Smooth muscle cell (in vitro differentiated cells): ENCODE data around the gene DBNDD1. TPM values are rescaled to one million over a fixed set of nuclear protein-coding genes. Genes with fewer than 3 reads are reported as not detected.

Source experiments
- DNase-seq: peaks from one replicate; lab custom pipeline; 2025; ENCODE audit not compliant: unreplicated experiment; lab: John Stamatoyannopoulos, UW
- H2AFZ ChIP-seq: fragments of 200-600 bp; sonication (generic); 2 replicates; pipeline ENCODE4 v1.6.0; 2016; ENCODE audit warnings: antibody characterized with exemption, low read depth, mild to moderate bottlenecking
- H3F3A ChIP-seq: fragments of 200-600 bp; sonication (generic); 2 replicates; pipeline ENCODE4 v1.6.0; 2017; ENCODE audit warnings: antibody characterized with exemption, low read depth
- H3K27ac ChIP-seq: fragments of 200-600 bp; sonication (generic); 2 replicates; pipeline ENCODE4 v1.5.1; 2016; ENCODE audit warnings: low read depth, mild to moderate bottlenecking
- H3K27me3 ChIP-seq: fragments of 200-600 bp; sonication (generic); 2 replicates; pipeline ENCODE4 v1.6.1; 2016; ENCODE audit warnings: low read depth, mild to moderate bottlenecking
- H3K36me3 ChIP-seq: fragments of 200-600 bp; sonication (generic); 2 replicates; pipeline ENCODE4 v1.5.1; 2016; ENCODE audit warnings: low read depth
- H3K4me1 ChIP-seq: fragments of 200-600 bp; sonication (generic); 2 replicates; pipeline ENCODE4 v1.5.1; 2016; ENCODE audit warnings: low read depth
- H3K4me2 ChIP-seq: fragments of 200-600 bp; sonication (generic); 2 replicates; pipeline ENCODE4 v1.6.0; 2016; ENCODE audit warnings: mild to moderate bottlenecking
- H3K4me3 ChIP-seq: fragments of 200-600 bp; sonication (generic); 2 replicates; pipeline ENCODE4 v1.5.1; 2016; ENCODE audit warnings: mild to moderate bottlenecking
- H3K79me2 ChIP-seq: fragments of 200-600 bp; sonication (generic); 2 replicates; pipeline ENCODE4 v1.6.0; 2016; ENCODE audit warnings: low read depth, mild to moderate bottlenecking
- H3K9ac ChIP-seq: fragments of 200-600 bp; sonication (generic); 2 replicates; pipeline ENCODE4 v1.6.0; 2016; ENCODE audit warnings: low read depth
- H3K9me3 ChIP-seq: fragments of 200-600 bp; sonication (generic); replicated peaks from 2 replicates; pipeline ENCODE4 v1.5.1; 2016; ENCODE audit warnings: low read depth
- H4K20me1 ChIP-seq: fragments of 200-600 bp; sonication (generic); 2 replicates; pipeline ENCODE4 v1.6.0; 2016; ENCODE audit warnings: low read depth
- CTCF ChIP-seq: fragments of 200-600 bp; sonication (generic); IDR thresholded peaks from 2 replicates; pipeline ENCODE4 v1.5.1; 2017; ENCODE audit warnings: borderline replicate concordance, mild to moderate bottlenecking, antibody characterized with exemption; ENCODE audit not compliant: insufficient read depth, poor library complexity, severe bottlenecking
- WGBS: methylation state at CpG from one replicate; pipeline ENCODE4 v1.1.7; 2016; ENCODE audit warnings: low lambda C conversion rate; 5-methylcytosine and 5-hydroxymethylcytosine counted together
- polyA plus RNA-seq: library from polyadenylated mRNA; unstranded; fragments of >200 nt; fragmentation: Nextera tagmentation; extraction: Ambion mirVana; gene quantifications from 2 replicates; pipeline ENCODE4 v1.2.1, GENCODE V29; 2016
- total RNA-seq: library from RNA; depleted of rRNA; stranded (reverse); fragments of >200 nt; gene quantifications from 2 replicates; pipeline ENCODE4 v1.2.3, GENCODE V29; 2014

Gene DBNDD1
- total and polyA plus RNA-seq, 2 experiments from 2014 or later: 3.3 to 3.8 TPM

GRCh38 chr16:90005956-90006663 lies 13.1 kb downstream of the DBNDD1 start:
- DNase-seq: no peak
- no peak overlapping the region for H3K27ac ChIP-seq
- H3K79me2 ChIP-seq: no peaks in the 10 kb centered on the region
- no peak overlapping the region for H3K4me3 ChIP-seq
- H3F3A ChIP-seq: no peaks in the 10 kb centered on the region
- no peak overlapping the region for H2AFZ ChIP-seq
- no peaks in the 10 kb centered on the region for H3K27me3 ChIP-seq
- no peak overlapping the region for H3K9ac ChIP-seq
- no peaks in the 10 kb centered on the region for H3K36me3 ChIP-seq
- no peaks in the 10 kb centered on the region for H3K9me3 ChIP-seq
- no peaks in the 10 kb centered on the region for H4K20me1 ChIP-seq
- WGBS: 93% methylated on average over 29 of the region's 37 CpGs
- no peak overlapping the region for H3K4me2 ChIP-seq
- no peak for TF ChIP-seq CTCF
- H3K4me1 ChIP-seq: no peaks in the 10 kb centered on the region

GRCh38 chr16:90004577-90004976 lies 14.7 kb downstream of the DBNDD1 start:
- TF ChIP-seq CTCF: no peak
- 84% methylated on average over 11 of the region's 11 CpGs for WGBS
- Histone ChIP-seq H2AFZ (no peak overlapping the region), H3F3A (no peaks in the 10 kb centered on the region), H3K27me3 (no peaks in the 10 kb centered on the region), H3K4me3 (no peak overlapping the region), H3K27ac (no peak overlapping the region), H3K4me2 (no peak overlapping the region), H4K20me1 (no peaks in the 10 kb centered on the region), H3K4me1 (no peaks in the 10 kb centered on the region), H3K79me2 (no peaks in the 10 kb centered on the region), H3K9me3 (no peaks in the 10 kb centered on the region), H3K9ac (no peak overlapping the region), H3K36me3 (no peaks in the 10 kb centered on the region)
- DNase-seq: no peak

- Histone ChIP-seq H3K9ac (no peak overlapping the region), H3K27me3 (no peaks in the 10 kb centered on the region), H3K4me3 (no peak overlapping the region), H3K79me2 (no peaks in the 10 kb centered on the region), H3K4me1 (no peaks in the 10 kb centered on the region), H3K27ac (no peak overlapping the region), H2AFZ (no peak overlapping the region), H3K9me3 (no peaks in the 10 kb centered on the region), H3F3A (peaks cover 3% of the 10 kb centered on the region), H4K20me1 (no peaks in the 10 kb centered on the region), H3K36me3 (no peaks in the 10 kb centered on the region), H3K4me2 (no peak overlapping the region)
- DNase-seq: no peak
- TF ChIP-seq CTCF: no peak
- 88% methylated on average over 7 of the region's 7 CpGs for WGBS
Measured at GRCh38 chr16:90002759-90003158, 16.5 kb downstream of the DBNDD1 start.
